DMS114 treated with DMSO at 0.1 percent for 48 hours (cell line): ENCODE results near the gene PRAF2.

ENCODE experiments used
- DNase-seq: peaks from one replicate; lab custom pipeline; 2025; ENCODE audit not compliant: unreplicated experiment; lab: John Stamatoyannopoulos, UW

Gene PRAF2, protein sequence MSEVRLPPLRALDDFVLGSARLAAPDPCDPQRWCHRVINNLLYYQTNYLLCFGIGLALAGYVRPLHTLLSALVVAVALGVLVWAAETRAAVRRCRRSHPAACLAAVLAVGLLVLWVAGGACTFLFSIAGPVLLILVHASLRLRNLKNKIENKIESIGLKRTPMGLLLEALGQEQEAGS

DNA sequence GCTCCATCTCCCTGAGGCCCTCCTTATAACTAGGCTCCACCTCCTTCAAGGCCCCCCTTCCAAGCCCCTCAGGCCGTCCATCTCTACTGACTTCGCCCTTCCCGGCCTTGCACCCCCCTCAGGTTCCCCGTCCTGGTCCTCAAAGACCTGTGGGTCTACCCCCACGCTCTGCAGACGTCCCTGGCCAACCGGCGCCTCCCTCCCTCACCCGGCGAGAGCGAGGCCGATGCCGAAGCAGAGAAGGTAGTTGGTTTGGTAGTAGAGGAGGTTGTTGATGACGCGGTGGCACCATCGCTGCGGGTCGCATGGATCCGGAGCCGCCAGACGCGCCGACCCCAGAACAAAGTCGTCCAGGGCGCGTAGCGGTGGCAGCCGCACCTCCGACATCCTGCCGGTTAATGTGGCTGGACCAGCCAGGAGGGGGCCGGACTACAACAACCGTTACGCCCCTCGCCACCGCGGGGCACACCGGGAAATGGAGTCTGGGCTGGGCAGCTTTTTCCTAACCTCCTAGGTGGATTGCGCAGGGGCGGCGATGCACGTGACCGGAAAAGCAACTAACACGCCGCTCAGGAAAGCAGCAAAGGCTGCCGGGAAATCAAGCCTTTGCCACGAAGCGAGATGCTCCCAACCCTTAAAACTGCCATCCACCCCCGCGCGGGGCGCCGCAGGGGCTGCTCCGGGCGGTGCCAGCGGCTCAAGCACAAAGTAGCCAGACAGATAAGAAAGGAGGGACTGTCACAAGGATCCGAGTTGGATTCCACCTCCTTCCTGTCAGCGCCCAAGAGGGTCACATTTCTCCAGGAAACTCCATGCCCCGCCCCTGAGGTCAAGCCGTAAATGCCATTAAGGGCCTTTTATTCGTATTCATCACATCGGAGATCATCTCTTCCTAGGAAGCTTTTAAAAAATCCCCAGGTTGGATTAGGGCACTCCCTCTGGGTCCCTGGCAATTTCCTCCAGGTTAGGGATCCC, at the start of gene PRAF2:
Gene PRAF2 (minus strand): TSS at position 402 of the 975 bp plus-strand sequence. CDS start 15 bp downstream, at position 387.
- peak; percentile 86 for DNase-seq

DNA sequence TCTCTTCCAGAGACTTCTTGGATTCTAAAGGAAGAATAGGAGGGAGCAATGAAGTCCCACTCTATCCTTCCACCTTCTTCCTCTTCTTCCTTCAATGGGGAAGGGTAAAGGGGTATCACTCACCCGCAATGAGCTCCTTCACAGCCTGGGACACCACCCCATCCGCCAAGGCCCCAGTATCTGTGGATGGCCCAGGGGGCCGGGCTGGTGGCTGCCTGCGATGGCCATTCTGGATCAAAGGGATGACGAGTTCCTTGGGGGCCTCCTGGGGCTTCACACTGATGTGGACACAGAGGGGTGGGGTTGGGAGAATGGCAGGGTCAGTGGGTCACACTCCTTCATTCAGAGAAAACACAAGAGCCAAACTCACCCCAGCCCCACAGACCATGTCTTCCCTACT, 48.7 kb upstream of the PRAF2 start:
- no peak for DNase-seq

DNA sequence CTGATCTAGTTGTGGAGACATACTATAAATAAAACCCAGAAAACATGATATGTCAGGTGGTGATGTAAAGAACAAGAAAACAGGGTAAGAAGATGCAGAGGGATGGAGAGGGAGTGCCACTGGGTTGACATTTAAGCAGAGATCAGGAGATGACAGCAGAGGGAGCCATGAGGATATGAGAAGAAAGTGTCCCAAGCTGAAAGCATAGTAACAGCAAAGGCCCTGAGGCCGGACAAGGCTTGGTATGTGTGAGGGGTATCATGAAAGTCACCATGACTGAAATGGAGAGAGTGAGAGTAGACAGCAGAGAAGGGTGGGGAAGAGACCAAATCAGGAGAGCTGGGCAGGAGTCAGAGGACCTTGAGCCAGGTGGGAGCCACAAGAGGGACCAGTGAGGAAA, 46.3 kb upstream of the PRAF2 start:
- DNase-seq: peak; percentile 8

DNA sequence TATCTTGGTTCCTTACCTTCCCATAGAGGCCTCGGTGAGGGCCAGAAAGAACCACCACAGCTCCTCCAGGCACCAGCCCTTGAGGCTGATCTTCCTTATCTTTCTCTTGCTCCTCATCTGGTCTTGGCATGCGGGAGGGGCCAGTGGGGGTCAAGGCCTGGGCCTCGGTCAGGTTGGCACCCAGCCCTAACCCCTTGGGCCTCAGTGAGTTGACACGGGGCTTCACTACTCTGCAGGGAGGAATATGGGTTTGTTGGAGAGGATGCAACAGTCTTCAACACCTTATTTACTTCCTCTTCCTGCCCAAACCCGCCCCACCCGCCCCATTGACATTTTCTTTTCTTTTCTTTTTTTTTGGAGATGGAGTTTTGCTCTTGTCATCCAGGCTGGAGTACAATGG, 43.8 kb upstream of the PRAF2 start:
- DNase-seq: no peak

DNA sequence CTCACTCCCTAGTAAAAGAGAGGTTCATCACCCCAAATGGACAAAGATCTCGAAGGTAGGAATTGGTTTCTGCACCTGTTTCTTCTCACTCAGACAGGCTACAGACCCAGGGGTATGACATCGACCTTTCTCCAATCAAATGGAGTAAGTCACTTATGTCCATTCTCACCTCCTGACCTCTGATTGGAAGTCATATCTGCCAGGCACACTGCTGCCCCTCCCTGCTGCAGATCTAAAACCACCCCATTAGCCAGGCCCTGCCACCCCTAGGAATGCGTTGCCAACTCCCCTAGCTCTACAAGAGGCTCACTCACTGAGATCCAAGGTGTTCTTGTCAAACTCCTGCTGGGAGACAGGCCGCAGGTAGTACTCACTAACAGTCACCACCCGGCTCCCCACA, 42.9 kb upstream of the PRAF2 start:
- no peak for DNase-seq

DNA sequence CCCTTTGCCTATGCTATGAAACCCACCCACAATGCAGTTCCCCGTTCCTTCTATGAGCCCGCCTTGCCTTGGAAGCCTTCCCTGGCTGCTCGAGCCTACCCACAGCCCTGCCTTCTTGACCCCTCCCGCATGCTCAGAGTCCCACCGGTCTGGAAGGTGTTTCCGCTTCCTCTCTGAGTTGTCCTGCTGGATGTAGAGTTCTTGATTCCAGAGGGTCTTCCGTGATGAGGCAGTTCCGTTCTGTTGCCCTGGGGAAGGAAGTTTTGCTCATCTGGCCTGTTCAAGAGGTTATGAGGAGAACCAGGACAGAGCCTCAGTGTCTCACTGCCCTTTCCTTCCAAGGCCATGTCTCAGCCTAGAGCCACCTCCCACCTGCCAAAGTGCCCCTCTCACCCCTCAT, 42.3 kb upstream of the PRAF2 start:
- DNase-seq: no peak

DNA sequence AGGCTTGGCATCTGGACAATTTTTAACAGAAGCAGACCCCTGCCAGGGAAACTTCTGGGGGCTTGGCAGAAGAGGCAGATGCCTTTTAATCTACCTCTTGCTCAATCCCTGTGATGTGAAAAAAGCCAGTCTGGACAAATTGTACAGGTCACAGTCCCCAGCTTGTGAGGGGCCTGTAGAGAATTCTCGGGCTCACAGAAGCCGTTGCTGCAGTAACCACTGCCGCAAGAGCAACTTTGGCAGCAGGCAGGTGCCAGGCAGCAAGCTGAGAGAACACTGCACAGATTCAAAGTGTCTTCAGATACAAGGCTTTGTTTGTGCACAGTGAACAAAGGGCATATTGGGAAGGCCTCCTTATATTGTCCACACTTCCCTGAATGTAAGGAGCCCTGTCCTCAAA, 38.0 kb upstream of the PRAF2 start:
- DNase-seq: no peak

DNA sequence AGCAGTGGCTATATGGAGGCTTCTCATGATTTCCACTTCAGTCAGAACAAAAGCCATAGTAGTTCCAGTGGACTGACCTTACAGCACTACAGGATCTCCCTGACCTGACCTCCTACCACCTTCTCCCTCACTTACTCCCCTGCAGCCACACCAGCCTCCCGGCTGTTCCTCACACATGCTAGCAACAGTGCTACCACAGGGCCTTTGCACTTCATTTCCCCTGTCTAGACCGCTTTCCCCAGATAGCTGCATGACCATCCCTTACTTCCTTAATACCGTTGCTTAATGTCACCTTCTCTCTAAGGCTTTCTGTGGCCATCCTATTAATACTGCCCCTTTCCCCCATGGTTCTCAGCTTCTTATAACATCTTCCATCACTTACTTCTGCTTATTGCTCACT, 36.6 kb upstream of the PRAF2 start:
- DNase-seq: no peak

DNA sequence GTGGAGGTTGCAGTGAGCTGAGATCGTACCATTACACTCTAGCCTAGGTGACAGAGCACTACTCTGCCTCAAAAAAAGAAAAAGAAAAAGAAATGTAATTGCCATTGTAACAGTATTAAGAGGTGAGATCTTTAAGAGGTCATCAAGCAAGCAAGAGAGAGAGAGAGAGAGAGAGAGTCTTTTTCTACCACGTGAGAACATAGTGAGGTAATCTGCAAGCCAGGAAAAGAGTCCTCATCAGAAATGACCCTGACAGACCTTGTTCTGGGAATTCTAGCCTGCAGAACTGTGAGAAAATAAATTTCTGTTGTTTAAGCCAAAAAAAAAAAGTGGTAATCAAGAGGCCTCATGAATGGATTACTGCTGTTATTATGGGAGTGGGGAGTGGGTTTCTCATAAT, 34.8 kb upstream of the PRAF2 start:
- no peak for DNase-seq

DNA sequence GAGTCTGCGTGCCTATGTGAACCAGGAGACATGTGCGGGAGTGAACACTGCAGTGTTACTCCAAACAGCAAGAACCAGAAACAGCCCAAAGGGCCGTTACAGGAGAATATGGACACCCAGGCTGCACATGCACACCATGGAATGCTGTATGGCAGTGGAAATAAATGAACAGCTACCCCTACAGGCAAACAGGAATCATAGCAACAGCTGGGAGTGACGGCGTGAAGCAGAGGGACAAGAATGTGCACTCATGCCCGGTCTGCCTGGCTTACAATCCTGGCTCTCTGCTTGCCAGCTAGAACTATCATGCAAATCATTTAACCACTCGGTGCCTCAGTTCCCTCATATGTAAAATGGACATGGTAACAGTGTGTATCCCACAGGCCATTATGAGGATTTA, 33.1 kb upstream of the PRAF2 start:
- DNase-seq: peak; percentile 32

DNA sequence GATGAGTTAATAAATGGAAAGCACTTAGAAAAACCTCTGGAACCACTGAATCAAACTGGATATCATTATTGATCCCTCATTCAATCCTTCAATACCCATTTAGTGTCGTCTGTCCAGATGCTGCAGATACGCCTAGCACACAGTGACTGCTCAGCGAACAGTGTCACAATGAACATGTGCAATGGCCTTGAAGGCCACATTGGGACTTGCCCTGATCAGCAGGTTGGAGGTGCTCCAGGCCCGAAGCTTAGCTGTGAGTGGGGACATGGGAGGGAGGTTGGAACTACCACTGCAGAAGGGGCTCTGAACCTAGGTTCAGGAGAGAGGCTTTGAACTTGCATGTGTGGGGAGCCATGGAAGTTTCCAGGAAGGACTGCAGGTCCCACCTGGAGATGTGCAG, 32.5 kb upstream of the PRAF2 start:
- no peak for DNase-seq

DNA sequence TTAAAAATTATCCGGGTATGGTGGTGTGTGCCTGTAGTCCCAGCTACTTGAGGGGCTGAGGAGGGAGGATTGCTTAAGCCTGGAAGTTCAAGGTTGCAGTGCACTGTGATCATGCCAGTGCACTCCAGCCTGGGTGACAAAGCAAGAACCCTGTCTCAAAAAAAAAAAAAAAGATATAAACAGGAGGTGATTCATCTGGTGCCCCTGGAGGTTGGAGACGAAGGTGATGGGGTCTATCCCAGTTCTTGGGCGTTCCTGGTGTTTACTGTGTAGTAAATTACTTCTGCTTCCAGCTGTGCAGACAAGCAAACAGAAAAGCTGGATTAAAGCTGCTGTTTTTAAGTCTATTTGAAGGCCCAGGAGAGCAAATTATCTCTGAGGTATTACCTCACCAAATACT, 29.8 kb upstream of the PRAF2 start:
- DNase-seq: no peak

DNA sequence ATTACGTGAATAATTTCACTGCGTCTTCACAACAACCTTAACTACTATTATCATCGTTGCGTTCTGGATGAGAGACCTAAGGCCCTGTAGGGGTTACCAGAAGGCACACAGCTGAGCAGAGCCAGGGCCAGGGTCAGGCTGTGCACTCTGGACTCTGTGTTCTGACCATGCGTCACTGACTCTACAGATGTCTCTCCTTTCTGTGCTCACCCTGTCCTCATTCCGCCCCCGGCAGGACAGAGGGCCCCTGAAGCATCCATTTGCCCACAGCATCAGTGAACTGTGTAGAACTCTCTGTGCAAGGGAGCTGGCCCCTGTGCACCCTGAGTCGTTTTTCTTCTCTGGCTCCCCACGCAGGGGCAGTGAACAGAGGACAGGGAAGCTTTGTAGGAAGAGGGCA, 28.4 kb upstream of the PRAF2 start:
- DNase-seq: no peak

DNA sequence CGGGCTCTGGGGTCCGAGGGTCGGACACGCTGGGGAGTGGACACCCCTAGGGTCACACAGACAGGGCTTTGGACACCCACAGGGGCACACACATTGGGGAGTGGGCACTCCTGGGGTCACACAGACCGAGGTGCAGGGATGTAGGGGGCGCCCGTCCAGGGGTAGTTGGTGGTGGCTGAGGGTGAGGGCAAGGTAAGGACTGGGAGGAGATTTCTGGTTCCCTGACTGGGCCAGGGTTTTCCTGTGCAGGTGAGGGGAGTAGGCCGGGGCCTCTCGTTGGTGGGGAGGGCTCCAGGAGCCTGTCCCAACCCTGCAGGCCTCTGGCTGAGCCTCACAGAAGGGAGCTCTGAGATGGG, 27.8 kb upstream of the PRAF2 start:
- DNase-seq: no peak

DNA sequence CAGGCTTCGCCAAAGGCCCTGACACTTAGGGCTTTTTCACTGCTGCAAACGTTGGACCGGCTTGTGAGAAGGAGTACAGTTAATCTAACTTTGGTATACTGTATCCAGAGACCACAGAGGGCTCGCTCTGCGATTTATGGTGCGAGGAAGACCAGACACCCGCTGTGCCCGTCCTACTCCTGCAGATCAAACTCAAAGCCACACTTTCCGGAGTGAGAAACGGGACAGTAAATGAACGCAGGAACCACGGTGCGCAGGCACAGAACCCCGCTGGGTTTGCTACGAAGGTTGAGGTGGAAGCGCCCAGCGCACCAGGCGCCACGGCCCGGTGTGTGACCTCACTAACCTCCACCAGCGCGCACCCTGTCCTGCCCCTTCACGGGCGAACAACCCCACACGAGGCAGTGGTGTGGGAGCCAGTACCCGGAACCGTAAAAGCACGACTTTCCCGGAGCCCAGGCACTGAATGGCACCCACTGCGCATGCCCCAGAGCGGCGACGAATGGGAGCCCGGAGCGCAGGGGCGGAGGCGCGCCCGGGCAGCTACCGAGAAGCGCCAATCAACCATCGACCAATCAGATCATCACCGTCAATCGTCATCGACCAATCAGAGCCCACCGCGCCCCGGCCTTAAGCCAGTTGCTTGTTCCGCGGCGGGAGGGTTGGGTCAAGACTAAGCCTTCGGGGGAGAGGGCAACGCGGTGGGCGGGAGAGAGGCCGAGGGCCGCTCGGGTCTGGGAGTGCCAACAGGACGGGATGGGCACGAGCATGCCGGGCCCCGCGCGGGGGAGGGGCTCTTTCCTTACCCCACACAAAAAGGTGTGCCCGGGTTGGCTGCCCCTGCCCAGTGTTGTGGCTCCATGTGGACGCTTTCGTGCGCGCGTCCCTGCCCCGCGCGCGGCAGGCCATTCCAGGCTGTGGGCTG, 27.2 kb upstream of the PRAF2 start:
- peak; percentile 89 for DNase-seq

DNA sequence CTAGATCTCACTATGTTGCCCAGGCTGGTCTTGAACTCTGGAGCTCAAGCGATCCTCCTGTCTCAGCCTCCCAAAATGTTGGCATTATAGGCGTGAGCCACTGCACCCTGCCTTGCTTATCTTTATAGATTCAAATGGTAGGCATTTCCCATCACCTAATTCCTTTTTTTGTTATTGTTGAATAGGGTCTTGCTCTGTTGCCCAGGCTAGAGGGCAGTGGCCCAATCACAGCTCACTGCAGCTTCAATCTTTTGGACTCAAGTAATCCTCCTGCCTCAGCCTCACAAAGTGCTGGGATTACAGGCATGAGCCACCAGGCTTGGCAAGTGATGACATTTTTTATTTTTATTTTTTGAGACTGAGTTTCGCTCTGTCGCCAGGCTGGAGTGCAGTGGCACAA, 22.6 kb upstream of the PRAF2 start:
- DNase-seq: no peak

DNA sequence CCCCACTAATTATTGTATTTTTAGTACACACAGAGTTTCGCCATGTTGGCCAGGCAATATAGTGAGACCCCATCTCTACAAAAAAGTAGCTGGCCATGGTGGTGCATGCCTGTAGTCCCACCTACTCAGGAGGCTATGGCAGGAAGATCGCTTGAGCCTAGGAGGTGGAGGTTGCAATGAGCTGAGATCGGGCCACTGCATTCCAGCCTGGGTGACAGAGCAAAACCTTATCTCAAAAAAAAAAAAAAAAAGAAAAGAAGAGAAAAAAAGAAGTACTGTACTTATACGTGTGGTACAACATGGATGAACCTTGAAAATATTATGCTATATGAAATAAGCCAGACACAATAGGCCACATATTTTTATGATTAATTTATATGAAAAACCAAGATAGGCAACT, 15.8 kb upstream of the PRAF2 start:
- no peak for DNase-seq

DNA sequence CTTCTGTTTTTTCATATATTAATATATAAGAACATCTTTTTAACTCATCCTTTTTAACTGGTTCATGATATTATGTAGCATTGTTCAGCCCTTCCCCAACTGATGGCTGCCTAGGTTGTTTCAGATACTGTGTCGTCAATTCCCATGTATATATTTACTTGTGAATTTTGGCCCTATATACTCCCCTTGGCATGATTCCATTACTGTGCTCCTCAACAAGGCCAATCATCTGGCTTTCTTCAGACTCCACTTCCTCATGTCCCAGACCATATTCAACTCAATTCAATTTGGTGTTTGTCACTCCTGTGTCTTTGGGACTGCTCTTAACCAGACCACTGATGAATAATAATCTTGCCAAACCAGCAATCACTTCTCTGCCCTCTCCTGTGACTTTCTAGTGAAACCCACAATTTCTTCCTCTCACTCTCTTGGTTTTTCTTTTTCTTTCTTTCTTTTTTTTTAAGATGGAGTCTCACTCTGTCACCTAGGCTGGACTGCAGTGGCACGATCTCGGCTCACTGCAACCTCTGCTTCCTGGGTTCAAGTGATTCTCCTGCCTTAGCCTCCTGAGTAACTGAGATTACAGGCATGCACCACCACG, 8.6 kb upstream of the PRAF2 start:
- no peak for DNase-seq

DNA sequence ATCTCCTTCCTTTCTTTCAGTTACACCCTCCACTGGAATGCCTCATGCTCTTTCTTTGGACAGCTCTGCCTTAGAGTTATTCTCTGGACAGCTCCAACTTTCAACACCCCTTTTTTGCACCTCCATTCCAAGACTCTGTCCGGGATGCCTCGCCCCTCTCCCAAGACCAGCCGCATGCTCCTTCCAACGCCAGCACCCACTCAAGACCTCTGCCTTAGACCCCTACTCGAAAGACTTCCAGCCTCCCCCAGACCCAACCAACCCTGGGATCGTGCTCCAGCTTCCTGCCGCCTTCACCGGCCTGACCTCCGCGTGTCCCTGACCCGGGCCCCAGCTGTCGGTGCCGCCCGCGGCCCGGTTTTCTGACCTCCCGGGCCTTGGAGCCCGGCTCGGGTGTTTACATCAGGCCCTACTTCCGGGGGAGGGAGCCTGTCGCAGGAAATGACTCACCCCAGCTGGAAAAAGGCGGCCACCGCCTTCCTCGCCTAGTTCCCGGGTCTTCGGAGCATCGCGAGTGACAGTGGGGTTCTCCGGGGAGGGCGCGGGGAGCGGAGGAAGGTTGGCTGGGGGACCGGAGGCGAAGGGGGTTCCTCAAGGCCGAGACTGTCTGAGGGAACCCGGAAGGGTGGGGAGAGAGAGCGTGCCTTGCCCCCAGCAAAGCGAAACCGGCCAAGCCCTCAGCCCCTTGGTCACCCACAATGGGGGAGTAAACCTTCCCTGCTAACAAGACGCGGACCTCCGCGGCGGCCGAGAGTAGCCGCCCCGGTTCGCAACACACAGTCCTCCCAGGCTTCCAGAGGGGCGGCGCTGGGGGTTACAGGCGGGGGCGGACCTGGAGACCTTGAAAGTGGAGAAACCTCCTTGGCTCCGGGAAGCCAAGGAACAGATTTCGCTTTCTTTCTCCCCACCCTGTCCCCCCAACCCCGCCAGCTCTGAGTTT, 6.0 kb upstream of the PRAF2 start, which contains the start of gene WDR45:
Gene WDR45 (minus strand): TSS at position 399 of the 940 bp plus-strand sequence. CDS start 1,792 bp downstream, outside the sequence.
- DNase-seq: peak; percentile 21

DNA sequence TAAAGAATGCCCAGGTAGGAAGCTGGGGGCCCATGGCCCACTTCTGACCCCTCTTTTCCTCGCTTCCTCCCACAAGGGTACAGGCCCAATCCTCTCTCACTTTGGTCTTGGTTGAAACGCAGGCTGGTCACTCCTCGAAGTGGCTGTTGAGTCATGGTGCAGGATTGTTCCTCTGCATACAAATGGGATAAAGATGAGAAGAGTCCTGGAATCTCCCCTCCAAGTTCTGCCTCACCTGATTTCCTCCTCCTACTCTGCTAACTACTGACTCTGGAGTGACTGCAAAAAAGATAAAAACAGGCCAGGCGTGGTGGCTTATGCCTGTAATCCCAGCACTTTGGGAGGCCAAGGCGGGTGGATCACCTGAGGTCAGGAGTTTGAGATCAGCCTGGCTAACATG, 4.1 kb upstream of the PRAF2 start:
- DNase-seq: no peak
